NCI-H526 treated with DMSO at 0.1 percent for 48 hours (cell line): ENCODE results near the gene LAGE3.
A peak's percentile ranks its signal among the peaks of the same experiment; 100 is the strongest.

Source experiments
- DNase-seq: peaks from one replicate; lab custom pipeline; 2025; lab: John Stamatoyannopoulos, UW

The LAGE3 gene

DNA sequence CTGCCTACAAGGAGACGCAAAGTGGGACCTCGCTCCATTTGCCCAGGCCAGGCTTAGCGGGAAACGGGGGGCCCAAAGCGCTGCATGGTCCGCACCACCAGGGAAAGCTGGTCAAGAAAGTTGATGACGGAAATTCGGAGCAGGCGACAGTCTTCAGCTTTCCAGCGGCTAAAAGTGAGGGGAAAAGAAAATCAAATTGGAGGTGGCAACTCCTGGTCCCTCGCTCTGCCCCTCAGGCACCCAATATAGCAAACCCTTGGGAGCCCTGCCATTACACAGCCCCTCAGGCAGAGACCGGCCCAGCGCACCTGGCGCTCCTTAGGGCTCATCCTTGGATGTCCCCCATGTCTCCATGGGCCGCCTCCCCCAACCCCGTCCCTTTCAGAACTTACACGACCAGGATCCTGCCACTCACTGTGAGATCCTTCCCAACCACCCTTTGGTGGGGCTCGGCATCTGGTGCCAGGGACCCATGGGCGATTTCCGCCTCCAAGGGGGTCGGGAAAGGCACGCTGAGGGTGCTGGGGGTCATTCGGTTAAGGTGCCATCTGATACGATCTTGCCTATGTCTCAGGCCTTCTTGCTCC, 1.1 kb downstream of the LAGE3 start:
- DNase-seq = no peak

DNA sequence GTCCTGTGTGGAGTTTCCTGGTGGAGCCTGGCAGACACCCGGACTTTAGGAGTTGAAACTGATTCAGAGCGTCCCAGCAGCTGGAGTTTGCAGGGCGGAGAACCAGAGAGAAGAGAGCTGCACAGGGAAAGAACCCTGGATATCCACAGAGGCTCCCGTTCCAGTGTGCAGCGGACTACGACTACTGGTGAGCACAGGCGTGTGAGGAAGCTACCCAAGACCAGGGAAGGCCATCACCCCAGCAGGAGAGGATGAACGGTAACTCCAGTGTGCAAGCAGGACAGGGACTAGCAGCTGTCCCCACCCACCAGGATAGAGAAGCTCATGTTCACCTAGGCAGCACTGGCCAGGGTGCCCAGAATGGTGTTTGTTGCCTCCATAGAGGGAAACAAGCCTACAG, 2.3 kb downstream of the LAGE3 start:
- DNase-seq = no peak

DNA sequence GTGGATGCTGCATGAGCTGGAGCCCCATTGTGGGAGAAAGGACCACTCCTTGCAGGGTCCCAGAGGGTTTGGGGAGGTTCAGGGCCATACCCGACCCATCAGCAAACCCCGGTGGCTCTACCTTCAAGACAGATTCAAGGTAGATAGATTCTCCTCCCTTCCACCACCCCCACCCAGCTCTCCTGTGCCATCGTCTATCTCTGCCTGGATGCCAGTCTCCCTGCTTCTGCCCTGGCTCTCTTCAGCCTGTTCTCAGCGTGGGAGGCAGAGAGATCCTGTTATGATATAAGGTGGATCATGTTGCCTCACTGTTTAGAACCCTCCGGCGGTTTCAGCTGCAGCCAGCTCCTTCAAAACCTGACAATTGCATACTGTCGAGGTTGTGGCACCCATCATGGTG, 5.4 kb downstream of the LAGE3 start:
- no peak for DNase-seq

DNA sequence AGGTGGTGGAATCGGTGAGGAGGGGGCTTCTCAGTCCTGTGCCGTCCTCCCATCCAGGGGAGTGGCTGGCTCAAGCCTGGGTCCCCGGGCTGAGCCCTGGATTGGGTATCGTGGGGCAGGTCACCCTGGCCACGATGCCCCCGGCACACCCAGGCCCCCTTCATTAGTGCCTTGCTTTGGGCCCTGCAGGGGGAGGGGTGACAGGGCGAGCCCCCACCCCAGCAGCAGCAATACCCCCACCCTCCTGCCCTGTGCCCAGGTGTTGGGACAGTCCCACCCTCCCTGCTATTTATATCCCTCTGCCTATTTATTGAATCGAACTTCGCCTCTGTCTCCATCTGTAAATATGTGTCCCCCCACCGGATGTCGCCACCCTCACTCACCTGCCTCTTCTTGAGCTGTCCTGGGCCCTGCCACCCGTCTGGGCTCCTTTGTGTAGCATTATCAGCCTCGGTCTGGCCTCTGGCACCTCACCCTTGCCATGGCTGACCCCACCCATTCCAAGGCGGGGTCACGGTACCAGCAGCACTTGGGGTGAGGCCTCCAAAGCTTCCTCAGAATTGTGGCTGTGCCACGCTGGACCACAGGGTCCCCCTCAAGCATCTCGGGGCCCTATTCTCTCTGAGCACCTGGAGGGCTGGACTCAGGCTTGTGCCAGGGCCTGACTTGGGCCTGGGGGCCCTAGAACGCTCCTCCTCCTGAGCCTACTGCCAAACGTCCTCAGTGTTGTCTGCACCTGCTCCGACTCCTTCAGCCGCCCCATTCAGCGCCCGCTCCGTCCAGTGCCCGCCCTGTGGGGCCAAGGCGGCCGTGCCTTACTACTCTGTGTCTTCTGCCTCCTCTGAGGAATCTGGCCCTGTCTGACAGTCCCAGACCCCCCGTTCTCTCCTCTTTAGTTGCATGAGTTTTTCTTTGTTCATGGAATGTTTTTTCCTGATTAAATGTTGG, 6.1 kb downstream of the LAGE3 start:
- DNase-seq = no peak

DNA sequence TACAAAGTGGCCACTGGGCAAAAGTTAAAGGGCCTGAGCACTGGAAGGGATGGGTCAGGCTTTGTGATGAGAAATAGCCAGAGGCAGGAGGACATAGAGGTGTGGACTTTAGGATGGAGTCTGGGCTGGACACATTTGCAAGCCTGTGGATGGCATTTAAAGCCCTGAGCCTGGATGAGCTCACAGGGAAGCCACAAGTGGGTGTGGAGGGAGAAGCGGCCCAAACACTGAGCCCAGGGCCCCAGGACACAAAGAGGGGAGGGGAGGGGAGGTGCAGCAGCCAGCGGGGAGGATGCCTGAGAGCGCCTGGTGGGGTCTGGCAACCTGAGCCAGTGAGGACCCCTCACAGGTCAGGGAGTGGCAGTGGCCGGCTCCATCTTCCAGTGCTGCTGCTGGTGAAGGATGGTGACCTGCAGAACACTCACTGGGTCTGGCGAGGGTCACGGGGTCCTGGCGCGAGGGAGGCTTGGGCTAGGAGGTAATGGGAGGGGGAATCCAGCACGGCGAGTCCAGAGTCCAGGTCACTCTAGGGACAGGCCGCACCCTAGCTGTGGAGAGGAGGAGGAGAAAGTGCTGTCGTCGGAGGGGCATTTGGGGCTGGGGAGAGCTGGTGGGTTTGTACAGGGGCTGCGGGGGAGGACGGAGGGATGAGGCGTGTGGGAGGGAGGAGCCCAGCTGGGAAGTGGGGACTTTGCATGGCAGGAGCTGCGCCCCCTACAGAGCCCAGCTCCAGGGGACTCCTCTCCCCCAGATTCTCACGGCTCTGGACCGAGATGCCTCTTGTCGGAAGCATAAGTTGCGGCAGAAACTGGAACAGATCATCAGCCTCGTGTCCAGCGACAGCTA, 7.0 kb downstream of the LAGE3 start:
- DNase-seq = no peak

DNA sequence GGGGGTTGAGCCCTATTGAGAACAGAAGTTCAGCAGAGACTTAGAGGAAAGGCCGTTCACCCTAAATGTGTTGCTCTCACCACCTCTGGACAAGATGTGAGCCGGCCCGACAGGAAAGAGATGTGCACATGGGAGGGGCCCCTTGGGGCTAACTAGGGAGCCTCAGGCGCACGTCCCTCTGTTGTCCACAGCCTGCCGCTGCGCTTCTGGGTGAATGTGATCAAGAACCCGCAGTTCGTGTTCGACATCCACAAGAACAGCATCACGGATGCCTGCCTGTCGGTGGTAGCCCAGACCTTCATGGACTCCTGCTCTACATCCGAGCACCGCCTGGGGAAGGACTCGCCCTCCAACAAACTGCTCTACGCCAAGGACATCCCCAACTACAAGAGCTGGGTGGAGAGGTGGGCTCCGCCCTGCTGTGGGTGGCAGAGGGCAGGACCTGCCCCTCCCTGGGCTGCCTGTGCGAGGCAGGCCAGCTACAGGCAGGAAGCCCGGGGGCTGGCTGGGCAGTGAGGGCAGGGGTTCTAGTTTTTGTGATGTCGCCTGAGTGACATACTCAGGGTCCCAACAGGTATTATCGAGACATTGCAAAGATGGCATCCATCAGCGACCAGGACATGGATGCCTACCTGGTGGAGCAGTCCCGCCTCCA, 8.0 kb downstream of the LAGE3 start:
- no peak for DNase-seq

DNA sequence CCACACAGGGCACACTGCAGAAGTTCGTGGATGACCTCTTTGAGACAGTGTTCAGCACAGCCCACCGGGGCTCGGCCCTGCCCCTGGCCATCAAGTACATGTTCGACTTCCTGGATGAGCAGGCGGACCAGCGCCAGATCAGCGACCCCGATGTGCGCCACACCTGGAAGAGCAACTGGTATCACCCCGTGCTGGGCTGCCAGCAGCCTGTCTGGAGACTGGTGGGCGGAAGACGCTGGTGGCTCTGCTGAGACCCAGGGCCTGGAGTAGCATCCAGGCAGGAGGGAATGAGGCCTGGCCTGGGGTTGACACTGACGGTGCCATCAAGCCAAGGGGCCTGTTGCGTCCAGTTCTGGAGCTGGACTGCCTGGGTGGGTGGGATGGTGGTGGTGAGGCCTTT, 8.6 kb downstream of the LAGE3 start:
- DNase-seq = no peak

DNA sequence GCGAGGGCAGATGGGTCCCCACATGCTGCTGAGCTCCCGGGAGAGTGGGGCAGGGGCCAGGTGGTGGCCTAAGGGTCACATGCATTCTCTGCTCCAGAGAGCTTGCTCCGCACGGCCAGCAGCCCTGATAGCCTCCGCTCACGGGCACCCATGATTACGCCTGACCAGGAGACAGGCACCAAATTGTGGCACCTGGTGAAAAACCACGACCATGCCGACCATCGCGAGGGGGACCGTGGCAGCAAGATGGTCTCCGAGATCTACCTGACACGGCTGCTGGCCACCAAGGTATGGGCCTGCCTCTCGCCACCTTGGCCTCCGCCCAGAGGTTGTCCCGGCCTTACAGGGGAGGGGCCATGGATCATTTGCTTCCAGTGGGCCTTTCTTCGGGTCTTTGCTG, 9.2 kb downstream of the LAGE3 start:
- no peak for DNase-seq

DNA sequence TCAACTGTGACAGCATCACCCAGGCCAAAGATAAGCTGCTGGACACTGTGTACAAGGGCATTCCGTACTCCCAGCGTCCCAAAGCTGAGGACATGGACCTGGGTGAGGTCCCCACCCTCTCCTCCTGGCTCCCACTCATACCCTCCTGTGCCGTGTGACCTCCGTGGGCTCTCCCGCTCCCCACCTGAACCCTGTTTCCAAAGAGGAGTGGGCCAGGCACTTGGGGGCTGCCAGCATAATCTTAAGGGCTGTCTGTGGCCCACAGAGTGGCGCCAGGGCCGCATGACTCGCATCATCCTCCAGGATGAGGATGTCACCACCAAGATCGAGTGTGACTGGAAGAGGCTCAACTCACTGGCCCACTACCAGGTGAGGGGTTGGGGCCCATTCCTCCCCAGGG, 10.0 kb downstream of the LAGE3 start:
- DNase-seq = no peak

DNA sequence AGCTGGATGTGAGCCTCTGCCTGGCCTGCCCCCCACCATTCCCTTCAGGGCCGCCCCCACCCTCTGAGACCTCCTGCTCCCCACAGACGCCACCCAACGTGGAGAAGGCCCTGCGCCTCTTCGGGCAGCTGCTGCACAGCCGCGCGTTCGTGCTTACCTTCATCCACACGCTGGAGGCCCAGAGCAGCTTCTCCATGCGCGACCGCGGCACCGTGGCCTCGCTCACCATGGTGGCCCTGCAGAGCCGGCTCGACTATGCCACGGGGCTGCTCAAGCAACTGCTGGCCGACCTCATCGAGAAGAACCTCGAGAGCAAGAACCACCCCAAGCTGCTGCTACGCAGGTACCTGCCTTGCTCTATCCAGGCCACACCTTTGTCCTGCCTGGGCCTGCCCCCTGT, 10.9 kb downstream of the LAGE3 start:
- no peak for DNase-seq

DNA sequence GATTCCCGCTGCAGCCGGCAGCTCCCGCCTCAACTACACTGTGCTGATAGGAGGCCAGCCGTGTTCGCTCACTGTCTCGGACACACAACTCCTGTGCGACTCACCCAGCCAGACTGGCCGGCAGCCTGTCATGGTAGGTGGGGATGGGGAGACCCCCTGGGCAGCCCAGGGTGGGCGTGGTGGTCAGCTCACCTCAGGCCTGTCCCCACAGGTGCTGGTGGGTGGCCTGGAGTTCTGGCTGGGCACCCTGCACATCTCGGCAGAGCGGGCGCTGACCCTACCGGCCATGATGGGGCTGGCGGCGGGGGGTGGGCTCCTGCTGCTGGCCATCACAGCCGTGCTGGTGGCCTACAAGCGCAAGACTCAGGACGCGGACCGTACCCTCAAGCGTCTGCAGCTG, 11.5 kb downstream of the LAGE3 start:
- no peak for DNase-seq

DNA sequence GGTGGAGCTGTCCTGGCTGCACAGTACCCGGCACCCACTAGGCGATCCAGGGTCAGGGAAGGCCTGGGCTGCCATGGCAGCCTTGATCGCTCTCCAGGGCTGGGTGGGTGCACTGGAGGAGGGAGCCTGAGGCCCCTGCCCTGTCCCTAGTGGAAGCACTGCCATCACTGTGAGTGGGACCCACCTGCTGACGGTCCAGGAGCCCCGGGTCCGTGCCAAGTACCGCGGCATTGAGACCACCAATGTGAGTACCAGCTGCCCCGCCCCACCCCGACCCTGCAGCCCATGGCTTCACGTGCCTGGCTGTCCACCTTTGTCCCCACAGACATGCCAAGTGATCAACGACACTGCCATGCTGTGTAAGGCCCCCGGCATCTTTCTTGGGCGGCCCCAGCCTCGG, 12.2 kb downstream of the LAGE3 start:
- DNase-seq = no peak

DNA sequence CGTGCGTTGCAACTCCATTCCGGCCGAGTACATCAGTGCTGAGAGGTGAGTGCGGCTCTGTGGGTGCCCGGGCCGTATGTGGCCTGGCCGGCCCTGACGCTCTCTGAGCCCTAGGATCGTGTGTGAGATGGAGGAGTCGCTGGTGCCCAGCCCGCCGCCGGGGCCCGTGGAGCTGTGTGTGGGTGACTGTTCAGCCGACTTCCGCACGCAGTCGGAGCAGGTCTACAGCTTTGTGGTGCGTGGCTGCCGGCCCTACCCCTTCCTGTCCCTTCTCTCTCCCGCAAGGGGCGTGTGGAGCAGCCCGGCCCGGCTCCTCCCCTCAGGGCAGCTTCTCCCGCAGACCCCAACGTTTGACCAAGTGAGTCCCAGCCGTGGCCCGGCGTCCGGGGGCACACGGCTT, 13.0 kb downstream of the LAGE3 start:
- DNase-seq = no peak

DNA sequence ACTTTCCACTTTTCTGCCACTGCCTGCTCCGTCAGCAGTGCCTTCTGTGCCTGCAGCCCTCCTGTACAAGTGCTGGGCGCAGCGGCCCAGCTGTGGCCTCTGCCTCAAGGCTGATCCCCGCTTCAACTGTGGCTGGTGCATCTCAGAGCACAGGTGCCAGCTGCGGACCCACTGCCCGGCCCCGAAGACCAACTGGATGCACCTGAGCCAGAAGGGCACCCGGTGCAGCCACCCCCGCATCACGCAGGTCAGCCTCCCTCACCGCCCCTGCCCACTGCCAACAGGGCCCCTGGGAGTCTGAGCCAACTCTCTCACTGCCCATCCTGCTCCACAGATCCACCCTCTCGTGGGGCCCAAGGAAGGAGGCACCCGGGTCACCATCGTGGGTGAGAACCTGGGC, 13.5 kb downstream of the LAGE3 start:
- no peak for DNase-seq

DNA sequence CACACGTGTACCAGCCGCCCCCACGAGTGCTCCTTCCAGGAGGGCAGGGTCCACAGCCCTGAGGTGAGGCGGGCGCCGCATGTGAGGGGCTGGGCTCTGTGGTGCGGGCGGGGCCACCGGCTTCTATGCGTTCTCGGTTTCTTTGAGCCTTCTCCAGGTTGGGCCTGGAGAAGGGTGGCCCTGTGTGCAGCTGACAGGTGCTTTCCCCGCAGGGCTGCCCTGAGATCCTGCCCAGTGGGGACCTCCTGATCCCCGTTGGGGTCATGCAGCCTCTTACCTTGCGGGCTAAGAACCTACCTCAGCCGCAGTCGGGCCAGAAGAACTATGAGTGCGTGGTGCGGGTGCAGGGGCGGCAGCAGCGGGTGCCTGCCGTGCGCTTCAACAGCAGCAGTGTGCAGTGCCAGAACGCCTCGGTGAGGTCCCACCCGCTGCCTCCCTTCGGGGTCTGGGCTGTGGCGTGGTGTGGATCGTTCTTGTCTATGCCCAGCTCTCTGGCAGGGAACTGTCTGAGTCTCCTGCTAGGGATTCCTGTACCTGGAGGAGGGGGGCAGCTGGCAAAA, 14.2 kb downstream of the LAGE3 start:
- DNase-seq = no peak

DNA sequence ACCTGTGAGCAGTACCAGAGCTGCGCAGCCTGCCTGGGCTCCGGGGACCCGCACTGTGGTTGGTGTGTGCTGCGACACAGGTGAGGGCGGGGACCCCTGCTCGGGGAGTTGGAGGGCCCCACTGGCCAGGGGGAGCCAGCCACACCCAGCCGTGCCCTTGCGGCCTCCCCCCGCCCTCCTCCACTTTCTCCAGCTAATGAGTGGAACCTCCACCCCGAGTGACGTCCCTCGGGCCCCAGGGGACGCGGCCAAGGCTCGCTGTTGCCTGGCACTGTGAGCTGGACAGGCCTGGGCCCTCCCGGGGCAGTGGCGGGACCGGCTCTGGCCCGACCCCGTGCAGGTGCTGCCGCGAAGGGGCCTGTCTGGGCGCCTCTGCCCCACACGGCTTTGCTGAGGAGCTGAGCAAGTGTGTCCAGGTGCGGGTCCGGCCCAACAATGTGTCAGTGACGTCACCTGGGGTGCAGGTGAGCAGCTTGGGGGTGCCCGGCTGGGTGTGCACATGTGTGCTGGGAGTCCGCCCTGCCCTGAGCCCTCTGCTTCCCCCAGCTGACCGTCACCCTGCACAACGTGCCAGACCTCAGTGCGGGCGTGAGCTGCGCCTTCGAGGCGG, 15.4 kb downstream of the LAGE3 start:
- no peak for DNase-seq

DNA sequence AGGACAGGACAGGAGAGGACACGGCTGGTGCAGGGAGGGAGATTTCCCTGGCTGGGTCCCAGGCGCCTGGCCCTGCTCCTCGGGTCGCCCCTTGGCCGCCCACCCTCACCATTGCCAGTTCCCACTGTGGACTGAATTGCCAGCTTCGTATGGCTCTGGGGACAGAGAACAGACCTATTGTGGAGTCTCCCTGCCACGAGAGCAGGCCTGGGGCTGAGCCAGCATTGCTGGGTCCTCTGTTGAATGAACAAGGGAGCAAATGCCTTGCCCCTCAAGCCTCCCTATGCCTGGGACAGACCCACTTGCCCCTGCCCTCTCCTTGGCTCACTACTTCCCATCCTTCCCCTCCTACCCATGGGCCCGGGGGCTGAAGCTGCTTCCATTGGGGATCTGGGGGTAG, 16.7 kb downstream of the LAGE3 start:
- DNase-seq = no peak

DNA sequence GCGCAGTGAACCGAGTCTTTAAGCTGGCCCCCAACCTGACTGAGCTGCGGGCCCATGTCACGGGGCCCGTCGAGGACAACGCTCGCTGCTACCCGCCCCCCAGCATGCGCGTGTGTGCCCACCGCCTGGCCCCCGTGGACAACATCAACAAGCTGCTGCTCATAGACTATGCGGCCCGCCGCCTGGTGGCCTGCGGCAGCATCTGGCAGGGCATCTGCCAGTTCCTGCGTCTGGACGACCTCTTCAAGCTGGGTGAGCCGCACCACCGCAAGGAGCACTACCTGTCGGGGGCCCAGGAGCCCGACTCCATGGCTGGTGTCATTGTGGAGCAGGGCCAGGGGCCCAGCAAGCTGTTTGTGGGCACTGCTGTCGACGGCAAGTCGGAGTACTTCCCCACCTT, 18.8 kb downstream of the LAGE3 start:
- DNase-seq = no peak

DNA sequence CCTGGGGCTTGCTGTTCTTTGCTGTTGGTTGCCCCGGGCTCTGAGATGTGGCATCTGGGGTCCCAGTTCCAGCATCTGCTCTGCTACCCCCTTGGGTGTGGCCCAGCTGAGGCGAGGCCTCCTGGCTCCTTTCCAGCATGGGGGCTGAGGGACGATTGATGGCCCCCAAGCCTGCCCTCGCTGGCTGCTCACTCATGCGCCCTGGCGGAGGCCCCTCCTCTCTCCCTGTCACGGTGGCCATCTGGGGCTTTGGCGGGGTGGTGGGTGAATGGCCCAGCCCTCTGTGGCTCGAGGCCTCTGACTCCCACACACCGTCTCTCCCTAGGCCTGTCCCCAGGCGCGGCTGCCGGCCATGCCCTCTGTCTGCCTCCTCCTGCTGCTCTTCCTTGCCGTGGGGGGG, 19.2 kb downstream of the LAGE3 start:
- no peak for DNase-seq

DNA sequence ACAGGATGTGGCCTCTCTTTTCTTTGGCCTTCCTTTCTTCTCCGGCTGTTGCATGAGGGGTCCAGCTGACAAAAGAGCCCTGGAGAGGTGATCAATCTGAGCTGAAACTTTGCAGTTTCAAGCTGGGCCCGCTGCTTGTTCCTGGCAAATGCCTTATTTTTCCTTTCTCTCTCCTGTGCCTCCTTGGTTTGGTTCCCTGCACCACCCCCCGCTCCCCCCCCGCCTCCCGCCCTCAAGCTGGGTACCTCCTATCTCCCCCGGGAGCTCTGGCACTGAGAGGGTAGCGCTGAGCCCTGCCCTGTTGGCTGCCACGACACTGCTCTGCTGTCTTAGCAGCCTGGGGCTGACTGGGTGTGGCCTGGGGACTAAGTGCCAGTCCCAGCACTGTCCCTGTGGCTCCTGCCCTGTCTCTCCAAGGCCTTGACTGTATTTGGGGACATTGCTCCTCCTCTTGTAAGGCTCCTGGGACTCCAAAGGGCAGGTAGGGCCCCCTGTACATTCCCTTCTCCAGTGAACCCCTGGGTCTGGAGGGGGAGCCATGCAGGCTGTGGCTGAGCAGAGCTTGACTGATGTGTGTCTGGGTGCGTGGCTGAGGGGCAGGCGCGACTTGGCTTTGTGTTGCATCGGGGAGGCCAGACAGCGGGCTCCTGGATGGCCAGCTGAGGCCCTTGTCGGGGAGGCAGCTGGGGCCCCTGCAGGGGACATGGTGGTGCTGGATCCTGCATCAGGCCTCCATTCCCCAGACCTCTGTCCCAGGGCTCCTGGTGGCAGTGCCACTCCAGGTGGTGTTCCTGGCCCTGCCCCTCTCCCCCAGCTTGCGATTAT, 19.9 kb downstream of the LAGE3 start:
- peak; percentile 55 for DNase-seq
